HG03457 (cell line): ENCODE data around the gene RAB11FIP5.

ENCODE experiments used
- ATAC-seq: cut with Tn5 transposase; IDR thresholded peaks from one replicate; pipeline ENCODE4 v1.9.1; 2021; ENCODE audit warnings: moderate number of reproducible peaks; ENCODE audit not compliant: unreplicated experiment

RAB11FIP5 gene

DNA sequence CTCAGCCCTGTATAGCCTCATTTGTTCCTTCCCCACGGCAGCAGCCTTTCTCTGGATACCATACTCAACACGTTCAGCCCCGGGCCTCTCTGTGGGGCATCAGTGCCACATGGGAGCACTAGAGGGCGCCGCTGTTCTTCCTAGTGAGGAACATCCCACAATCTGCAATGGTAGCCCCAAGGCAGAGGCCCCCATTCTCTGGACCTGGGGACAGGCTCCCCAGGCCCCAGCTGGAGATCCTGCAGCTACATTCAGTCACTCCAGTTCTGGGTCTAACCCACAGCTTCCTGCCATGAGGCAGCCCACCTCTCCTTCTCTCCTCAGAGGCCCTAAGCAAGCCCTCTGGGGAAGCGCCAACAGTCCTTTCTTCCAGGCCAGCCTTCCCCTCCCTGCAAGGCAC is 27.1 kb downstream of the RAB11FIP5 start:
- peak; percentile 84 for ATAC-seq

GRCh38 chr2:73084971-73085370 is 27.8 kb downstream of the RAB11FIP5 start:
- ATAC-seq, result no peak

DNA sequence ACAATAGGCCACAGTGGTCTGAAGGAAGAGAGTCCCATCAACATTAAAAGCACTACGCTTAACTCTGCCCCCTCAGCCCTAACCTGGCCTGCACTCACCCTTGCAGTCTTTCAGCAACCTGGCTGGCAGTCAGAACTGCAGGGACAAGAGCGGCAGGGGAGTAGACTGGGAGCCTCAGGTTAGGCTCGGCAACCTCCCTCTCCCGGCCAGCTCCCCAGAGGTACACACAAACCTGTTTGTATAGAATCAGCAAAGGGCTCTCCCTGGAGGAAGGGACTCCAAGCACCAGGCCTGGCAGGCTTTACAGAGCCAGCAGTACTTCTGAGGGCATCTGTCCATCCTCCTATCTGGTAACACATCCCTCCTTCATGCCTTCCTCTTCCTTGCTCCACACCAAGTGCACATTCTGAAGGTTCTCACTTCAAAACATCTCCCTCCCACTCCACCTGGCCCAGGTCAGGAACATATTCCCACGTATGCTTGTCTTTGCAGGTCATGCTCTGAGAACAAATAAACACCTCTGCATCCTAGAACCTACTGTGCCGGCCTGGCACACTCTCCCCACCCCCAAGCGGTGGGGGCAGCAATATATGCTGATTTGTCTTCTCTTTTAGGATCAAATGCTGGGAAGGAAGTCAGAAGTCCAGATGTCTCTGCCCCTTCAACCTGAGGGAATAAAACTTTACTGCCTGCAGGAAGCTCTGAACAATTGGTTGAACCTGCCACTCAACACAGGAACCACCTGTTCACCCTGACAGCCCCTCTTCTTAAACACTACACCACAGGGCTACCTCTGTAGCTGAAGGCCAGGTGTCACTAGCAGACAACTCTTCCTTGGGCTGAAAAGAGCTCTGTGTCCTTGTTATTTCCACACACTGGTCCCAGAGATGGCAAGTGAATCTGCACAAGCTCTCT is 28.6 kb downstream of the RAB11FIP5 start:
- no peak for ATAC-seq

DNA sequence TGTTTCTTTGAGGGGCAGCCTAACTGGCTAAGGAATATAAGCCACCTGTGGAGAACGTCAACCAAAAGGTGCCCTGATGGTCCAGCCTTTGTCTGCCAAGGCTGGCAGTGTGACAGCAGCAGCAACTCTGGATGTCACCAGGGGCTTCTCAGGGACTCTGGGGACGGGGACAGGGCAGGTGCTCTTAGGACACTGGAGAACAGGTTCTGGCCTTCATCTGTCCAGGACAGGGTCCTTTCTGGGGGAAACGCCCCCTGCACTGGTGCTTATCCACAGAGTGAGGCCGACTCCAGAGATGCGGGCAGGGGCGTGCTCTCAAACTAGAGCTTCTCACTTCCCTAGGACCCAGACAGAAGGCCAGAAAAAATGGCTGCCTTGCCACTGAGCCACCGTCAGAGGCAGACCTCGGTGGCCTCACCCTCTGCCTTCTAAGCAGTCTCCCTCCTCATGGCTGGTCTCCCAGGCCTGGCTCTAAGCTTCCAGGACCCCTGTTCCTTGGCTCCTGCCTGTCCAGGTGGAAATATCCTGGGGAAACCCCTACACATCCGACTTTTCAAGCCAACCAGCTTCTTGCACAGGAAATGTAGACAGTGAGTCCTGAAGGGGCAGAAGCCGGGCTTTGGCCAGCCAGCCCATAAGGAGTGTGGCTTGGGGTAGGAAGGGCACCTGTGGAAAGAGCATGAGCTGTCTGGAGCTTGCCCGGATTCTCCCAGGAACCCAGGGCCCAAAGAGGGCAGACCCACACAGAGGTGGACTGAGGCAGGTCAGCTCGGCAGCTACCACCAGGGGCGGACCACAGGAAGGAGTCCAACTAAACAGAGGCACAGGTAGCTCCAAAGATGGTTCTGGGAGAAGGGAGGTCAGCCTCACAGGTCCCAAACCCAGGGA is 30.0 kb downstream of the RAB11FIP5 start:
- ATAC-seq, result no peak

- ATAC-seq, result no peak
Observed at GRCh38 chr2:73081181-73081671, 31.5 kb downstream of the RAB11FIP5 start.

DNA sequence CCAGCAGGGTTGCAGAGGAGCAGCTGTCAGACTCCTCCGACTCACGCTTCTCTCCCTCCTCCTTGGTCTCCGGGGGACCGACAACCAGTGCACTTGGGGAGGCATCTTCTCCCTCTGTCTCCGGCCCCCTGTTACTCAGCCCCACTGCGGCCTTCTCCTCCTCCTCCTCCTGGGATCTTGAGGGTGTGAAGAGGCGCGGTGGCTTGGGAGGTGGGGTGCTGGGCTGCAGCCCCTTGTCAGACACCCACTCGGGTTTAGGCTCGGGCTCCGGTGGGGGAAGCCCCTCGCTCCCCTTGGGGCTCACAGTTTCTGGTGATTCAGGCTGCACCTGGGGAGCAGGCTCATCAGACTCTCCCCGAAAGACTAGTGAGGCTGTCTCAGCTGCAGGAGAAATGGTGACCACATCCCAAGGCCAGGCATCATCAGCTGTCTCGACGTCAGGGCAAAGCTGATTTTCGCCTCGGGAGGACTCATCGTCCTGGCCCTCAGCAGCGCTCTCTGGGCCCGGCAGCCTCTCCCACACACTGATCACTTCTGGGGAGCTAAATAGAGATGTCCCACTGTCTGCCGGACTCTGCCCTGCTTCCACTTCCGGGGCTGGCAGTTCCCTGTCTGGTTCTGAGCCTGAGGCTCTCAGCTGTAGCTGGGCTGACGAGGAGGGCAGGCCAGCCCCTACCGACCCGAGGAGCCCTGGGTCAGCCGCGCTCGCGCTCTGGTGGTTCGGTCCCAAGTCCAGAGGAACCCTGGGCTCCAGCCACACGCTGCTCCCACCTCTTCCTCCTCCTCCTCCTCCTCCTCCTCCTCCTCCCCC is 32.2 kb downstream of the RAB11FIP5 start:
- ATAC-seq, result no peak

DNA sequence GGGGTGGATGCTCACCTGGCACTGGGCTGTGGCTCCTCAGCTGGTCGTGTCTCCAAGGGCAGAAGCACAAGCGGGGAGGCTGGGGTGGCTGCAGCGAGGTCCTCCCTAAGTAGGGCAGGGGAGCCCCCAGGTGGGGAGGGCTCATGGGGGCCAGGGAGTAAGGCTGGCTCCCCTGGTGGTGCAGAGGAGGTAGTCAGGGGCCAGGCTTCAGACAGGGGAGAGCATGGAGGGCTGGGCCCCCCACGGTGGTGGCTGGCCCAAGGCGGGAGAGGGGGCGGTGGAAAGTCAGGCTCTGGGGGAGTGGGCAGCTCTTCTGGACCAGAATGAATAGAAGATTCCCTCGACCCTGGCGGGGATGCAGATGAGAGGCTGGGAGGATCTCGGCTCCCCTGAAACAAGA is 33.1 kb downstream of the RAB11FIP5 start:
- ATAC-seq, result no peak

DNA sequence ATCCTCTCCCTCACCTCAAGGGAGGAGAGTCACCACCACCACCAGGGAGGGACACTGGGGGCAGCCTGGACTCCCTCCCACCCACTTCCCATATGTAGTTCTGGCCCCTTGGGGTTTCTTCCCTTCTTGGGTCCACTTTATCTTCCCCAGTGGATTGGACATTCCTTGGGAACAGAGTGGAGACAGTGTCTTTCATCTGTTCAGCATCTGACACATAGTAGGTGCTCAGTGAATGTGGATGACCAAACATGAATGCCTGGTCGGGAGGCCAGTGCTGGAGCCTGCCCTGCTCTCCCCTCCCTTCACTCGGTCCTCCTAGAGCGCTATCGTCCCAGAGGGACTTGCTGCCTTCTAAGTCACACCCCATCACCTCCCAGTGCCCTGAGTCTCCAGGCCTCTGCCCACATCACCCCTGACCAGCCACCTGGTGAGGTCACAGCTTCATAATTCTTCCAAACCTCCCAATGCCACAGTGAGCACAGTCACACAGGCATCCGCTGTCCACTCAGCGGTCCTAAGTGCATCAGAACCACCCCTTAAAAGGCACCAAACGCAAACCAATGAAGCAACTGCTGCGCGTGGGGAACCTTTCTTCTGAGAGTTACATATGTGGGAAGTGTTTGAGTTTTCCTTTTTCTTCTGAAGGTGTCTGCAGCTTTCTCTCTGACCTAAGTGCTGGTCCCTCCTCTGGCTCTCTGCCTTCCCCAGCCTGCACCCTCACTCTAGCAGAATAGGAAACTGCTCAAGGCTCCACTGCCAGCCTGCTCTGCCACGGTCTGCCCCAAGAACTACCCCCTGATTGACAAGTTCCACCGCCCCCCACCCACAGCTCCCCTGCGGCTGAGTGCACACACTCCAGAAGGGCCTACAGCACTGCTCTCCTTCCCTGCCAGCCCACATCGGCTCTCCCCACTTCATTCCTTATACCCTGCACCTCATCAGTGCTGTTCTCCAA is 34.0 kb downstream of the RAB11FIP5 start:
- no peak for ATAC-seq

DNA sequence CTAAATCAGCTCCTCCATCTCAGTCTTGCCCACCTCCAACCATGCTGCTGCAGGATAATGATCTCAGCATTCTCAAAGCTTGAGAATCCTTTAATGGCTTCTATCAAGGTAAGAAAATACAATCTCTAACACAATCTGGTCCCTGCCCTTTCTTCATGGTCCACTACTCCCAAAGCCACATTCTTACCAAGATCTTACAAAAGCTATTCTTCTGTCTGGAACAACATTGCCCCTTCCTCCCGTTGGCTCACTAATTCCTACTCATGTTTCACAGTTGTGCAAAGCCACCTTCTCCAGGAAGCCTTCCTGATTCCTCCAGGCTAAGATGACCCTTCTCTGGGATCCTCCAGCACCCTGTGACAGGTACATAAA is 35.3 kb downstream of the RAB11FIP5 start:
- ATAC-seq, result no peak

GRCh38 chr2:73076701-73077423 is 35.9 kb downstream of the RAB11FIP5 start:
- no peak for ATAC-seq

DNA sequence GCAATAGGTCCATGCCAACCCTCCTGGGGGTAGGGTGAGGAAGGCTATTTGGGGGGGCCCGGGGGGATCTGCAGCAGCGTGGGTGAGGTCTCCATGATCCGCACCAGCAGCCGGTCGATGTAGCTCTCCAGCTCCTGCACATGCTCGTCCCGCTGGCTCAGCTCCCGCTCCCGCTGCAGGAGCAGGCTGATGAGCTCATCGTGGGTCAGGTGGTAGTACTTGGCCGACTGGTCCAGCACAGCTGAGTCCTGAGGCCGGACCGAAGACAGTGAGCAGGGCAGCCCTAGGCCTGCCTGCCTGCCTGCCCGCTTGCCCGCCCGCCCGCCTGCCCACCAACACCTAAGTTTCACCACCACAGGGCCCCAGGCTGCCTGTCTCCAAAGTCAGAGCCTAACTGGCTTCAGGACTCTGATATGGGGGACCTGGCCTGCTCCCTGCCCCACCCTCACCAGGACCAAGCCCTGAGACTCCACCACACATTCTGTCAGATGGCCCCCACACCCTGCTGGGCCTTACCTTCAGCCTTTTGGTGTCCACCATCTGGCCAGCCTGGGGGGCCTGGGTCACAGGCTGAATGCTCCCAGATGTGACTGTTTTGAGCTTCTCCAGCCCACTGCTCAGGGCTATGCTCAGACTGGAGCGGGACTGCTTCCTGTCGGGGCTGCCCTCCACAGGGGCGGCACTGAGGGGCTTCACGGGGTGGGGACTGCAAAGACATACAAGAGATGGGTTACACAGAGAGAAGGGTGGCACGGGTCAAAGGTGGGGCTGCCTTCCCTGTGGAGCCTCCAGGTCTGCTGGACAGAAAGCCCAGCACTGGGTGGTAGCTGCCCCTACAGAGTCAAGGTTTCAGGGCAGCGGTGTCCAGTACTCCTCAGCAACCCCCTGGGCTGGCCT is 37.0 kb downstream of the RAB11FIP5 start:
- ATAC-seq, result no peak

- no peak for ATAC-seq
Observed at GRCh38 chr2:73074110-73075069, 38.4 kb downstream of the RAB11FIP5 start.

- ATAC-seq, result no peak
Observed at GRCh38 chr2:73072416-73072815, 40.3 kb downstream of the RAB11FIP5 start.

GRCh38 chr2:73072129-73072395 is 40.7 kb downstream of the RAB11FIP5 start:
- ATAC-seq, result no peak

- ATAC-seq, result peak; percentile 90
Observed at GRCh38 chr2:73071360-73072128, 41.2 kb downstream of the RAB11FIP5 start, which contains the start of gene SFXN5. SFXN5 (minus strand) TSS chr2:73071712; CDS start chr2:73071705, 7 bp downstream.

DNA sequence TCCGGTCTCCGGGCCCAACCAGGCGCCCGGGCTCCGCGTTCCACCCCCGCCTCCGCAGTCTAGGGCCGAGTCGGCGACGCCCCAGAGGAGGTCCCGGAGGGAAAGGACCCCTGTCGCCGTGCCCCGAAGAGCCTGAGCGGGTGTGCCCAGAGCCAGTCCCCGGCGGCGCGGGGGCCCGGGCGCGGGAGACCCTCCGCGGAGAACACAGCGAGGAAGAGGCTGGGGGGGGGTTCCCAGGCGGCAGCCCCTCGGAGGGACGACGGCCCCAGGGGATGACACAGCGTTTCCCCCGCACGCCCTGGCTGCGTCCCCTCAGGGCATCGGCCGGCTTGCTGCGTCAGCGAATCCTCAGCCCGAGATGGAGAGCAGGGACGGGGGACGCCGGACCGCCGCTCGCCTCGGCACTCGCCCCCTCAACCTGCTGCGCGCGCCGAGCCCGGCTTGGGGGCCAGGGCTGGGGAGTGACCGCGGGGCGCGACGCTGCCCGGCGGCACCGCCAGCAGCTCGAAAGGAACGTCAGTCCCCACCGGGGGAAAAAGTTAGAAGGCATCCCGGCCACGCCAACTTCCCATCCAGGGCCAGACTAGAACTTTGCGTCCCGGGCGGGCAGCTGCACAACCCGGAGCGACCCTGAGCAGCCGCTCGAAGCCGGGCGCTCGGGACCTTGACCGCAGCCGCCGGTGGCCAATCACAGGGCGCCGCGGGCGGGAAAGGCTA is 41.9 kb downstream of the RAB11FIP5 start:
- ATAC-seq, result peak; percentile 12
